ENCODE data around the gene NAA20. TPM values are rescaled to one million over a fixed set of nuclear protein-coding genes. Genes with fewer than 3 reads are reported as not detected.

Gene NAA20
- total and polyA plus RNA-seq, 7 donors, result 26.3 to 74.2 (median 44.9) TPM

- no peak for DNase-seq
- Histone ChIP-seq H3K27me3 (no peaks in the 10 kb centered on the region), H3K36me3 (peaks cover 0 to 18% (median 0%) of the 10 kb centered on the region in 4 donors), H3K27ac (no peak overlapping the region), H3K4me1 (peaks cover 0 to 45% (median 39%) of the 10 kb centered on the region in 4 donors), H3K4me3 (no peak overlapping the region), H3K9me3 (no peaks in the 10 kb centered on the region)
- WGBS, 2 donors, result 78 to 92% methylated on average over 11 of the region's 11 CpGs
- TF ChIP-seq POLR2AphosphoS5 (IDR thresholded peaks at IDR 0.05) (no peak), CTCF (IDR thresholded peaks at IDR 0.05) (no peak), EP300 (IDR thresholded peaks at IDR 0.05) (no peak), POLR2A (IDR thresholded peaks at IDR 0.05) (no peak)
- intact Hi-C loops (cut with DNase I), result no loop called here
Observed at GRCh38 chr20:20020908-20021307, 3.7 kb downstream of the NAA20 start.

- intact Hi-C loops (cut with DNase I), result no loop called here
- WGBS, 2 donors, result 83 to 84% methylated on average over 7 of the region's 7 CpGs
- Histone ChIP-seq H3K27ac (no peak overlapping the region), H3K9me3 (no peaks in the 10 kb centered on the region), H3K36me3 (peaks cover 0 to 27% (median under 1%) of the 10 kb centered on the region in 4 donors), H3K4me3 (no peak overlapping the region), H3K27me3 (no peaks in the 10 kb centered on the region), H3K4me1 (peaks cover 0 to 40% (median 34%) of the 10 kb centered on the region in 4 donors)
- no peak for DNase-seq
- TF ChIP-seq POLR2A (IDR thresholded peaks at IDR 0.05) (no peak), EP300 (IDR thresholded peaks at IDR 0.05) (no peak), POLR2AphosphoS5 (IDR thresholded peaks at IDR 0.05) (no peak)
Observed at GRCh38 chr20:20021835-20022234, 4.7 kb downstream of the NAA20 start.

GRCh38 chr20:20022498-20022897, 5.3 kb downstream of the NAA20 start:
- intact Hi-C loops (cut with DNase I), result no loop called here
- Histone ChIP-seq H3K27me3 (no peaks in the 10 kb centered on the region), H3K4me3 (no peak overlapping the region), H3K4me1 (peaks cover 0 to 38% (median 33%) of the 10 kb centered on the region in 4 donors), H3K27ac (no peak overlapping the region), H3K36me3 (peaks cover 0 to 34% (median 4%) of the 10 kb centered on the region in 4 donors), H3K9me3 (no peaks in the 10 kb centered on the region)
- TF ChIP-seq POLR2AphosphoS5 (IDR thresholded peaks at IDR 0.05) (no peak), POLR2A (IDR thresholded peaks at IDR 0.05) (no peak), CTCF (IDR thresholded peaks at IDR 0.05) (no peak), EP300 (IDR thresholded peaks at IDR 0.05) (no peak)
- no peak for DNase-seq

- no peak for DNase-seq
- H3K4me1 ChIP-seq, result peaks cover 0 to 29% (median 25%) of the 10 kb centered on the region in 4 donors
- H3K36me3 ChIP-seq, result peaks cover 0 to 43% (median 6%) of the 10 kb centered on the region in 4 donors
- TF ChIP-seq POLR2AphosphoS5 (IDR thresholded peaks at IDR 0.05) (no peak), POLR2A (IDR thresholded peaks at IDR 0.05) (no peak), EP300 (IDR thresholded peaks at IDR 0.05) (no peak), CTCF (IDR thresholded peaks at IDR 0.05) (no peak)
- WGBS, 2 donors, result 96% methylated on average over 3 of the region's 3 CpGs
- intact Hi-C loops (cut with DNase I), result no loop called here
- no peaks in the 10 kb centered on the region for H3K9me3 ChIP-seq
- H3K27ac ChIP-seq, result no peak overlapping the region
- H3K27me3 ChIP-seq, result no peaks in the 10 kb centered on the region
- H3K4me3 ChIP-seq, result no peak overlapping the region
Observed at GRCh38 chr20:20023395-20023794, 6.2 kb downstream of the NAA20 start.

GRCh38 chr20:20024942-20025341, 7.8 kb downstream of the NAA20 start:
- Histone ChIP-seq H3K4me3 (no peak overlapping the region), H3K27me3 (no peaks in the 10 kb centered on the region), H3K9me3 (no peaks in the 10 kb centered on the region), H3K27ac (no peak overlapping the region), H3K4me1 (peaks cover 0 to 16% (median 11%) of the 10 kb centered on the region in 4 donors), H3K36me3 (peaks cover 0 to 58% (median 6%) of the 10 kb centered on the region in 4 donors)
- DNase-seq, result no peak
- intact Hi-C loops (cut with DNase I), result no loop called here
- no peak for TF ChIP-seq CTCF (IDR thresholded peaks at IDR 0.05)
